ENCODE measurements around the gene CCDC154. TPM values are rescaled to one million over a fixed set of nuclear protein-coding genes. Genes with fewer than 3 reads are reported as not detected.
"Not testable (repeated sequence)": the region's sequence is repeated elsewhere in the genome, so short reads cannot be mapped to it uniquely, and the experiment has no call there.

CCDC154 gene
- total RNA-seq, 1 donor from 2014 or later: not detected

- TF ChIP-seq CTCF (conservative IDR thresholded peaks at IDR 0.05; ENCODE audit: low read depth, low read length): no peak
- H3K4me3 ChIP-seq (ENCODE audit: low read depth, low read length): no peak within 1 kb of the TSS
- no peak for DNase-seq (ENCODE audit: low read depth)
These were observed 44.3 kb upstream of the CCDC154 start, which contains the start of gene PTX4 for GRCh38 chr16:1488619-1489018. Gene PTX4 (minus strand): TSS chr16:1488944. CDS start chr16:1488909, 35 bp downstream.

- no peak for TF ChIP-seq CTCF (conservative IDR thresholded peaks at IDR 0.05; ENCODE audit: low read depth, low read length)
- no peak for DNase-seq (ENCODE audit: low read depth)
- no peak overlapping the region for H3K4me3 ChIP-seq (ENCODE audit: low read depth, low read length)
These were observed 43.8 kb upstream of the CCDC154 start for GRCh38 chr16:1488054-1488601.

- TF ChIP-seq CTCF (conservative IDR thresholded peaks at IDR 0.05; ENCODE audit: low read depth, low read length): no peak
- no peak for DNase-seq (ENCODE audit: low read depth)
- H3K4me3 ChIP-seq (ENCODE audit: low read depth, low read length): no peak overlapping the region
These were observed 43.2 kb upstream of the CCDC154 start for GRCh38 chr16:1487395-1488053.

- no peak overlapping the region for H3K4me3 ChIP-seq (ENCODE audit: low read depth, low read length)
- no peak for TF ChIP-seq CTCF (conservative IDR thresholded peaks at IDR 0.05; ENCODE audit: low read depth, low read length)
- DNase-seq (ENCODE audit: low read depth): no peak
These were observed 42.4 kb upstream of the CCDC154 start for GRCh38 chr16:1486551-1487390.

GRCh38 chr16:1485847-1486496 is 41.6 kb upstream of the CCDC154 start:
- H3K4me3 ChIP-seq (ENCODE audit: low read depth, low read length): no peak overlapping the region
- no peak for DNase-seq (ENCODE audit: low read depth)
- no peak for TF ChIP-seq CTCF (conservative IDR thresholded peaks at IDR 0.05; ENCODE audit: low read depth, low read length)

- no peak for TF ChIP-seq CTCF (conservative IDR thresholded peaks at IDR 0.05; ENCODE audit: low read depth, low read length)
- no peak overlapping the region for H3K4me3 ChIP-seq (ENCODE audit: low read depth, low read length)
- DNase-seq (ENCODE audit: low read depth): no peak
These were observed 37.8 kb upstream of the CCDC154 start for GRCh38 chr16:1481906-1482835.

- not testable (repeated sequence) for DNase-seq (ENCODE audit: low read depth); H3K4me3 ChIP-seq (ENCODE audit: low read depth, low read length)
These were observed 34.6 kb upstream of the CCDC154 start for GRCh38 chr16:1478937-1479336.
